ENCODE results near the gene NUDT4. TPM values are rescaled to one million over a fixed set of nuclear protein-coding genes. Genes with fewer than 3 reads are reported as not detected.

The NUDT4 gene
- polyA plus RNA-seq, 2 of the 4 experiments (the other 2 are of a cell fraction): 19.6 to 41.0 TPM

DNA sequence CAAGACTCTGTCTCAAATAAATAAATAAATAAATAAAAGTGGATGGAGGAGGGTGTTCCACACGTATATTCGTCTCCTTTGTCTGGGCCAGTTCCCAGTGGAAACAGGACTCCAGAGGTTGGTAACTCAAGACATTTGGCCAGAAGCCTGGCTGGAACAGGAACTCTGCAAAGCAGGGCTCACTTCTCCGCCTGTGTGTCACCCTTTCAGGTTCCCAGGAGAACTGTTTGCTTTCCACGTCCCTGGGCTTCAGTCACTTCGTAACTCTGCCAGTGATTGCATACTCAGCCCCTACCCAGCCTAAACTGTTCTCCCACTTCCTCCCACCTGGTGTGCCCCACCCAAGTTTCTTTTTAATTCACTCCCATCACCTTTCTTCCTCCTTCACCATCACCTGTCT, 71.1 kb downstream of the NUDT4 start:
- Histone ChIP-seq H3K9me3 (no peaks in the 10 kb centered on the region), H3K4me3 (no peak overlapping the region), H3K4me1 (no peaks in the 10 kb centered on the region), H3K27ac (no peak overlapping the region), H3K4me2 (no peak overlapping the region)
- DNase-seq (ENCODE audit: low read depth in 1 of 2, low spot score in 1 of 2): no peak
- FAIRE-seq: no peak
- ChIA-PET CTCF (interaction anchor here (0.7 to 0.8 kb wide), 2 partner anchors 16 to 885 kb away, joined by 4 to 5 read pairs; no protein-coding TSS in a partner anchor), POLR2A (no interaction called here)
- ATAC-seq: no peak
- TF ChIP-seq KDM1A (IDR thresholded peaks at IDR 0.05; ENCODE audit: low read depth) (no peak), RCOR1 (IDR thresholded peaks at IDR 0.05; ENCODE audit: low read depth, low read length) (no peak), HMGXB4 (CRISPR knock-in tag; IDR thresholded peaks at IDR 0.05; ENCODE audit: borderline replicate concordance) (no peak), HDAC2 (IDR thresholded peaks at IDR 0.05) (no peak), BHLHE40 (IDR thresholded peaks at IDR 0.05; ENCODE audit: low read depth, low read length) (no peak)
- TF ChIP-seq, protein P1, sequence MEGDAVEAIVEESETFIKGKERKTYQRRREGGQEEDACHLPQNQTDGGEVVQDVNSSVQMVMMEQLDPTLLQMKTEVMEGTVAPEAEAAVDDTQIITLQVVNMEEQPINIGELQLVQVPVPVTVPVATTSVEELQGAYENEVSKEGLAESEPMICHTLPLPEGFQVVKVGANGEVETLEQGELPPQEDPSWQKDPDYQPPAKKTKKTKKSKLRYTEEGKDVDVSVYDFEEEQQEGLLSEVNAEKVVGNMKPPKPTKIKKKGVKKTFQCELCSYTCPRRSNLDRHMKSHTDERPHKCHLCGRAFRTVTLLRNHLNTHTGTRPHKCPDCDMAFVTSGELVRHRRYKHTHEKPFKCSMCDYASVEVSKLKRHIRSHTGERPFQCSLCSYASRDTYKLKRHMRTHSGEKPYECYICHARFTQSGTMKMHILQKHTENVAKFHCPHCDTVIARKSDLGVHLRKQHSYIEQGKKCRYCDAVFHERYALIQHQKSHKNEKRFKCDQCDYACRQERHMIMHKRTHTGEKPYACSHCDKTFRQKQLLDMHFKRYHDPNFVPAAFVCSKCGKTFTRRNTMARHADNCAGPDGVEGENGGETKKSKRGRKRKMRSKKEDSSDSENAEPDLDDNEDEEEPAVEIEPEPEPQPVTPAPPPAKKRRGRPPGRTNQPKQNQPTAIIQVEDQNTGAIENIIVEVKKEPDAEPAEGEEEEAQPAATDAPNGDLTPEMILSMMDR (IDR thresholded peaks at IDR 0.05): no peak
- 66% methylated on average over 5 of the region's 5 CpGs for WGBS (ENCODE audit: missing lambda C conversion rate)

DNA sequence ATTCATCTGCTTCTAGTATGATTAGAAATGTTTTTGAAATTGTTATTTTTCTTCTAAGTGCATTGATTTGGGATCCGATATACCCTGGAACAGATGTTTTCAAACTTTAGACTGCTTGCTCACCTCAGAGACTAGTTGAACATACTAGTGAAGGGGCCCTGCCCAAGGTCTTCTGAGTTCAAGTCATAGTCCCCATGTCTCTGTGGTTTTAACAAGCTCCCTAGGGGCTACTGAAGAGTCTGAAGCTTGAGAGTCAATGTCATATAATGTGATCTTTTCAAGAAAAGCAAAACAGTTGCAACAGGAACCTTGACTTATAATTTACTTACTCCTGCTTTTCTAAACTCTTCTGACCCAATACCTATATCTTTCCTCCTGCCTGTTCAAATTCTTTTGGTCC, 71.6 kb downstream of the NUDT4 start:
- Histone ChIP-seq H3K4me2 (no peak overlapping the region), H3K27ac (no peak overlapping the region), H3K4me3 (no peak overlapping the region), H3K4me1 (no peaks in the 10 kb centered on the region), H3K9me3 (no peaks in the 10 kb centered on the region)
- ATAC-seq (no peak), DNase-seq (ENCODE audit: low read depth in 1 of 2, low spot score in 1 of 2) (no peak), FAIRE-seq (no peak)
- POLR2A ChIA-PET: no interaction called here
- CTCF ChIA-PET: interaction anchor here (0.8 kb wide), 1 partner anchor 884 kb away, joined by 4 read pairs; no protein-coding TSS in a partner anchor
- WGBS (ENCODE audit: missing lambda C conversion rate): 94% methylated on average over 1 of the region's 1 CpG
- TF ChIP-seq KDM5A (IDR thresholded peaks at IDR 0.05): no peak
- no peak for TF ChIP-seq ZNF302 (CRISPR knock-in tag; IDR thresholded peaks at IDR 0.05)
- no peak for TF ChIP-seq CBX8 (IDR thresholded peaks at IDR 0.05)
- no peak for TF ChIP-seq JUN (IDR thresholded peaks at IDR 0.05)
- TF ChIP-seq HEYL (CRISPR knock-in tag; IDR thresholded peaks at IDR 0.05): no peak
- no peak for TF ChIP-seq BCL3 (IDR thresholded peaks at IDR 0.05)
- TF ChIP-seq NR3C1 (IDR thresholded peaks at IDR 0.05): no peak
- TF ChIP-seq FOSB (CRISPR knock-in tag; IDR thresholded peaks at IDR 0.05): no peak
- no peak for TF ChIP-seq BHLHE40 (IDR thresholded peaks at IDR 0.05; ENCODE audit: low read depth, low read length)
- no peak for TF ChIP-seq HOXB13 (CRISPR knock-in tag; IDR thresholded peaks at IDR 0.05; ENCODE audit: low read depth)
- no peak for TF ChIP-seq MAZ (IDR thresholded peaks at IDR 0.05; ENCODE audit: borderline replicate concordance, low read depth, low read length)
- TF ChIP-seq PHF8 (IDR thresholded peaks at IDR 0.05; ENCODE audit: borderline replicate concordance, low read depth): no peak
- TF ChIP-seq ATOH8 (CRISPR knock-in tag; IDR thresholded peaks at IDR 0.05; ENCODE audit: low read depth): no peak
- no peak for TF ChIP-seq KDM1A (IDR thresholded peaks at IDR 0.05; ENCODE audit: low read depth)
- TF ChIP-seq CEBPB (IDR thresholded peaks at IDR 0.05): no peak
- no peak for TF ChIP-seq SMC3 (IDR thresholded peaks at IDR 0.05)
- no peak for TF ChIP-seq POLR2A (IDR thresholded peaks at IDR 0.05; ENCODE audit: low read length)
